Measurements from ENCODE around the gene HPCA.

Gene HPCA

DNA sequence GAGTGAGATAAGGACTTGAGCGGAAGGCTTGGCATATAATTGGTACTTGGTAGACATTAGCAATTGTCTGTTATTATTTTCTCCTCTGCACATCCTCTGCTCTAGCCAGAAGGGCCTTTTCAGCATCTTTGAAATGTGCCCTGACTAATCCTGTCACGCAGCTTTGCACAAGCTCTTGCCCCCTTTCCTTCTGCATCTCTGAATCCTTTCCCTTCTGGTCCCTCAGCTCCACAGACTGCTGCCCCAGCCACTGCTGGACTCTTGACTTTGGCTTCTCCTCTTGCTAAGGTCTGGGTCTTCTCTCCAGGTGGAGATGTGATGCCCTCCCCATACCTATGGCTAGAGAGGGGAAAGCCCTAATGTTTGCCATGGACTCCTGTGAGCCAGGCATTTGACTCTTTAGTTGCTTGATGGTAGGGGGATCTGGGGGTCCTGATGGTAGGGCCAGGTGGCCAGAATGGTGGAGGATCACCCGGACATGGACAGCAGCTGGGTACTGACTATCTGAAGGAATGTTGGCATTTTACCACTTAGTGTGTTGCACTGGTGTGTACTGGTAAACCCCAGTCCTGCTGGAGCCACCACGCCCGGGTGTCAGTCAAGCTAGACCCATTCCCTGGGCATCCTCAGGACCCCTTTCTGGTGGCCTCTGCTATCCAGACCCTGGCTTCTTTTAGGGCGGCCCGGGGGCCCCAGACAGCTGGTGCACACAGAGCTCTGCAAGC, 4.4 kb downstream of the HPCA start:
- DNase-seq = no peak

DNA sequence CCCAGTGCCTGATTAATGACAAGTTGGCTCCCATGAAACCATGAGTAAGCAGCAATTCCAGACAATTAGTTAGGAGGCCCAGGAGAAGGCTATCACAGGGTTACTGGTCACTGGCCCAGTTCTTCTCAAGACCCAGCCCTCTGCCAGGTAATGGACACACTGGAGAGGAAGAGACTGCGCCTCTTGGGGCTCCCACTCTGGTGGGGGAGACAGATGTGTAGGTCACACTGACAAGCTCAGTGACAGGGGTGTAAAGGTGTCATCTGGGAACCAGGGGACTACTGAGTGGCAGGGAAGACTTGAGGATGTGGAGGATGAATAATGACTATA, 4.9 kb downstream of the HPCA start:
- DNase-seq = no peak

DNA sequence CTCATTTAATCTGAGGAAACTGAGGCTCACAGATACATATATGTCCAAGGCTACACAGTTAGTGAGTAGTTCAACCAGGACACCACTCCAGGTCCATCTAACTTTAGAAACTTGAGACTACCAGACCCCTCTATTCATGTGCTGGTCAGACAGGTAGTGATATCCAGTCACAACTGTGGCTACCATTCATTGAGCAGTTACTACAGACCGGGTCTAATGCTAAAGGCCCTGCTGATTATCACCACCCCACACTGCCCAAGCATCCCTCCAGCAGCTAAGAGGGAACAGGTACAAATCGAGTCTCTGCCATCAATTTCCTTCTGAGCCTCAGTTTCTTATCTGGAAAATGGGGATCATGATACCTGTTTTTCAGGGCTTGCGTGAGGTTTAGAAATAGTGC, 5.3 kb downstream of the HPCA start:
- no peak for DNase-seq

DNA sequence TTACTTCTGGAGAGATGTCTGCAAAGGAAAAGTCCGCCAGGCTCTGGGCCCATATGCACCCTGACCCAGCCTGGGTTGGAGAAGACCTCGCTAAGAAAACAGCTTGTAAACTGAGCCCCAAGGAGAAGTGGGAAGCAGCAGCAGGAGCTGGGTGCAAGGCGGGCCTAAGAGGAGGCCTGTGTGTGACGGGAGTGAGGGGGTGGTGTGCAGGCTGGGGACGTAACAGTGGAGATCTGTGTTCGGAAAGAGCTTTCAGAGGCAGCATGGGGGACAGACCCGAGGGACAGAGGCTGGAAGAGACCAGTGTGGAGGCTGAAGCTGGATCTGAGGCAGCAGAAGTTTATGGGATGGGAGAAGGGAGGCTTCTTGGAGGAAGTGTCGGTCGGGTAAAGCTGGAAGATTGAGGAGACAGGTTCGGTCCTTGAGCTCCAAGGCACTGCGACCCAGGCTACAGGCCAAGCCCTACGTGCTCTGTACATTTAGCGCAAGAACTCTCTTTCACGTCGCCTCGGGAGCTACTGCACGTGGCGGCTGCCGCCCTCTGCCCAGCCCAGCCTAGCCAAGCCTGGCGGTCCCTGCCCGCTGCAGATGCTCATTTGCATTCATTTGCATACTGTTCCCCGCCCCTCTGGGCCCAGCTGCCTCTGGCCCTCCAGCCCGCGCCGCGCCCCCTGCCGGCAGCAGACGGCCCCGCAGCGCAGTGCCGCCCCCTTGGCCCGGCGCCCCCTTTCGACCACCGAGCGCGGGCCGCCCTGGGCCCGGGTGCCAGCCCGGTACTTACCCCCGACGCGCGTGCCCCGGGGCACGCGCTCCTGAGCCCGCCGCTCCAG, 6.3 kb downstream of the HPCA start:
- DNase-seq = no peak

GRCh38 chr1:32893198-32894018, 7.1 kb downstream of the HPCA start:
- no peak for DNase-seq

DNA sequence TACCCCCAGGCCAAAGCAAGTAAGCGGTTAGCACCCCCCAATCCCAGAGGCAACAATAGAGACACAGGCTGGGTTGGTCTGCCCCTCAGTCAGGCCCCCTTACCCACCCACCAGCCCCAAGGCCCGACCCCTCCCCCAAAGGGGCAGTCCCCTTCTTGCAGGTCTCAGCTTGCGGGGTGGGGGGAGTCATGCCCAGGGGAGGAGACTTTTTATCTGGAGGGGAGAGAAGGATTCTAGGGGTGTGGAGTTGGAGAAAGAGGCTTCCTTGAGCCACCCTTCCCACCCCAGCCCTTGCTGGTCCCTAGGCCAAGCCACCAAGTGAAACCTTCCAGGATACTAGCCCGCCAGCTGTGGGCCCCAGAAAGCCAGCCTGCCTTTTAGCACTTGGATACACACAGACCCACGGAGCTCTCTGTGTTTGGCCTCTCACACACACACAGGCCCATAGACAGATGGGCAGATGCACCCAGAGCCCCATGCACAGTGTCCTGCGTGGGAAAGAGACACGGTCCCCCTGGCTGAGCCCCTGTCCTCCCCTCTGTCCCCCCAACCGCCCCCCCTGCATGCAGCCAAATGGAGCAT, 7.8 kb downstream of the HPCA start:
- no peak for DNase-seq

DNA sequence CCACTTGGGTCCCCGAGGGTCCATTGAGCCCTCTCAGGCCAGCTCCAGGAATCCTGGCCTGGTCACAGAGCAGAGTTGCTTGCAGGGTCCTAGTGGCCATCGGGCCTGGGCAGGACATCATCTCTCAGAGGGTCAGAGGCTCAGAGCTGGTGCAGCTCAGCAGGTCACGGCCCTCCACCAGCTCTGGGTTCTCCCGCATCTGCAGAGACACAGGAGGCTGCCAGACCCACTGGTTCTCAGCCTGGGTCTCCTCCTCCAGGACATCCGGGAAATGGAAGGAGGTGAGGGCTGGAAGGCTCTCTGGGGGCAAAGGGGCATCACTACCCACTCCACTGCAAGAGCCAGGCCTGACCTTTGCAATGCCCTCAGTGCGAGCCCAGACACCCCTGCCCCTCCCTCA, 8.4 kb downstream of the HPCA start:
- no peak for DNase-seq

DNA sequence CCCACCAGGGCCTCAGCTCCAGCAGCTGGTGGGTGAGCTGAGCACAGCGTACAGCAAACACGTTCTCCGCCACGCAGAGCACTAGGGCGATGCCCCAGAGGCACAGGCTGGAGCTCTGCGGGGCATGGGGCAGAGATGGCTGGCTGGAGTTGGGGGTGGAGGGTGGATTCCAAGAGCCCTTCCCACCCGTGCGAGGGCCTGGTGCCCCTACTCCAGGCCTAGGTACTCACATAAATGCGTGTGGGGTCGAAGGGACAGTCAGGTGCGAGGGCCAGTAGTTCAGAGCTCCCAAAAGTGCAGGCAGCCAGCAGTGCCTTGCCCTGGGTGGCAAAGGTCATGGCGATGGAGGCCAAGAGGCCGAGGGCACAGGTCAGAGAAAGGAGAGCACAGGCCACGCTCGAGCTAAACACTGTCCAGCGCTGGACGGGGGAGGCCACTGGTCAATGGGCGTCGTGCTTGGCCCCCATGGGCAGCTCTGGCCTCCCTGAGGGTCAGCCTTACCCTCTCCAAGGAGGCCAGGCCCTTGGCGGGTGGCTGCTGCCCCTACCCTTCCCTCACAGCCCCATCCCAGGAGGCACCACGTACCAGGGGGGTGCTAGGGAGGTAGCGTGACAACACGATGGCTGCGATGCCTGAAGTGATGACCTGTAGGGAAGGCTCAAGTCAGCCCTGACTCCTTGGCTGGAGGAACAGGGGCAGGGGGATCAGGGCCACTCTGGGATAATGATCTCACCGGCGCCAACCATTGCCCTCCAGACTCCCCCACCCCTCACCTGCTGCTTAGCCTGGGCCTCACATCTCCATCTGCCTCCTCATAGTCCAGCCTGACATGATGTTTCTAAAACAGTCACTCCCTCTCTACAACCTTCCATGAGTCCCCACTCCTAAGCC, 9.3 kb downstream of the HPCA start:
- DNase-seq = no peak

DNA sequence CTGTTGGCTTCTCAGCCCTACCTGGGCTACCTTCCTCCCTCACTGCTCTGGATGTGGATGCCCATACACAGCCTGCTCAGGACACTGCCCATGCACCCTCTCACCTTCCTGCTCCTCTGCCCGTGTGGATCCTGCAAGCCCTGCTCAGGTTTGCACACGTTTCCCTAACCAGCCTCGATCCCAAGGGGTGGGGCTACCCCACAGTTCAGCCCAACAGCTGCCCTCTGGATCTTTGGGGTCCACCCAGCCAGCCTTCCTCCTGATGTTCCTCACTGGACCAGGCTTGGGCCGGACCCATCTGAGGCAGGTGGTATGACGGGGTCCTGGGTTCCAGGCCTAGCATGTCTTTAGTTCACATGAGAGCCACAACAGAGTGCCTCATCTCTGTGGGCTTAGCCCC, 10.2 kb downstream of the HPCA start:
- no peak for DNase-seq

- no peak for DNase-seq
Measured at GRCh38 chr1:32897082-32898049, 11.1 kb downstream of the HPCA start.

GRCh38 chr1:32898056-32898455, 11.8 kb downstream of the HPCA start:
- no peak for DNase-seq

DNA sequence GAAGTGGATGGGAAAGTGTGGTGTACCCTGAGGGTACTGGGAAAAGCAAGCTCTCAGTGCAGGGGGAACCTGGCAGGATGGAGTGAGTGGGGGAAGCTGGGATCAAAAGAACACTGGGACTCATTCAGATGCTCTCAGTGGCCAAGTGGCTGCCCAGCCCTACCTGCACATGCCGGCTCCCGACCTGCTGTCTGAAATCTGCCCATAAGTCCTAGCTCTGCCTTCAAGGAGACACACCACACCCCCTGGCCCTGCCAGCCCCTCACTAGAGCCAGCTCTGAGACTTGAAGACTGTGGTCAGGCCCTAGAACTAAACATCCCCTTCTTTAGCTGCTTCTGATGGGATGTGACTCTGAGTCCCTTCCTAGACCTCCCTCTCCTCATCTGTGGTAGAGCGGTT, 12.7 kb downstream of the HPCA start:
- no peak for DNase-seq

DNA sequence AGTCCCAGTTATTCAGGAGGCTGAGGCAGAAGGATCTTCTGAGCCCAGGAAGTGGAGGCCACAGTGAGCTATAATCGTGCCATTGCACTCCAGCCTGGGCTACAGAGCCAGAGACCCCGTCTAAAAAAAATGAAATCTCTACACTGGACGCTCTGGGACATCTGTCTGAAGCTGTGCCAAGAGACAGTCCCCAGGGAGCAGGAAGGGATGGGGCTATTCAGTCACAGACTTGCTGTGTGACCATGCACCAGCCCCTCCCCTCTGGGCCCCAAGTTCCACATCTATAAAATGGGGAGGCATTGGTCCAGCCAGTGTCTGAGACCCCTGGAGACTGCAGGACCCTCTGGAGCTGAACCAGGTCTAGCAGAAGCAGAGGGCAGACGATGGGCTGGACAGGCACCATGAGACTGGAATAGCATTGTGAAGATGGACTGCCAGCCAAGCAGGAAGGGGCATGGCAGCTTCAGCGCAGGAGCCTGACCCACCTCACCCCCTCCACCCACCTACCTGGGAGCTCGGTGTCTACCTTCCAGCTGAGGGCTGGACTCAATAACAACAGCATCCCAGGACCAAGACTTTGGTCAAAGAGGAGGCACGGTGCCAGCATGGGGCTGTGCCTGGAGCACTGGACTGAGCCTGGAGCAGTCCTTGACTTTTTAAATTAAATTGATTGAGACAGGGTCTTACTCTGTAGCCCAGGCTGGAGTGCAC, 13.4 kb downstream of the HPCA start:
- no peak for DNase-seq

- DNase-seq = no peak
Measured at GRCh38 chr1:32900371-32900955, 14.2 kb downstream of the HPCA start.

GRCh38 chr1:32900956-32901822, 14.9 kb downstream of the HPCA start, which contains the start of gene TMEM54:
Gene TMEM54, minus strand, starts transcription at chr1:32901389. Its CDS starts 151 bp downstream, at chr1:32901238.
- DNase-seq = no peak

DNA sequence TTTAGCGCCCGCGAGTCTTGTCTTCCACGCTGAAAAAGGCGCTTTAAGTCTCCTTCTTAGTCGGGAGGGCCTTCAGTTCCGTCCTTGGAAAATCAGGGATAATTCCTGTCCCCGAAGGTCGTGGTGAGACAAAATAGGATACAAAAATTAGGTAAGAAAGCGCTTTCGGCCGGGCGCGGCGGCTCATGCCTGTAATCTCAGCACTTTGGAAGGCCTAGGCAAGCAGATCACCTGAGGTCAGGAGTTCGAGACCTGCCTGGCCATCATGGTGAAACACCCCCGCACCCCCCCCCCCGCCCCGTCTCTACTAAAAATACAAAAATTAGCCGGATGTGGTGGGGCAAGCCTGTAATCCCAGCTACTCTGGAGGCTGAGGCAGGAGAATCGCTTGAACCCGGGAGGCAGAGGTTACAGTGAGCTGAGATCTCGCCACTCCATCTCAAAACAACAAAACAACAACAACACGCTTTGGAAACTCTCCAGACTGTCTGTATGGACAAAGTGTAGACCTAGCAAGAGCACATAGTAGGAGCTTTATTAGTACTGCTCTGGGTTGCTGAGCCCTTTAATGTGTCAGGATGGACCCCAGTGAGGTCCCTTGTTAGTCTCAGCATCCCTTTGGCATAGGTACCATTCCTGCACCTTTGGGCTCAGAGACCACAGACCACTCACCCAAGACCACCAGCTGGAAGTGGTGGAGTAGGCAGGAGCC, 15.7 kb downstream of the HPCA start:
- no peak for DNase-seq

DNA sequence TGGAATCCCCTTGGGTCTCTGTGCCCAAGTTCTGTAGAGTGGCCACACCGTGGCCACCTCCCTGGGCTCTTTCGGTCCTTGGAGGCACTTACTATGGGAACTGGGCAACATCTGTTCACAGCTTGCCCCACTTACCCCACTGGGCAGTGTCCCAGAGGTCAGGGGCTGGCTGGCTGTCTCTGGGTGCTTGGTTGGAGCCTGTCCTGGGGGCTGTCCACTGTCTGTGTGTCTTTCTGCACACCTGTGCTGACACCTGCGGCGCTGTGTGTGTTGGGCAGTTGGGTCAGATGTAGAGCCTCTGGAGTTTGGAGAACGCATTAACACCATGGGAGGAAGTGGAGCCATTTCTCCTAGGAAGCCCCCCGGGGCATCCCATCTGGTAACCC, 16.2 kb downstream of the HPCA start:
- DNase-seq = no peak

All from kidney glomerular epithelial cell (primary cell).